ENCODE data around the gene SPTBN2. TPM values are rescaled to one million over a fixed set of nuclear protein-coding genes. Genes with fewer than 3 reads are reported as not detected.
"Not testable (repeated sequence)": the region's sequence is repeated elsewhere in the genome, so short reads cannot be mapped to it uniquely, and the experiment has no call there.

SPTBN2 gene
- total and polyA plus RNA-seq, 5 donors: 0.38 to 7.0 (median 3.1) TPM

GRCh38 chr11:66653123-66653522, 75.9 kb downstream of the SPTBN2 start:
- Histone ChIP-seq H3K27ac (ENCODE audit: low read length) (no peak overlapping the region), H3K4me3 (ENCODE audit: low read length) (no peak overlapping the region), H3K27me3 (ENCODE audit: control insufficient read depth, insufficient read depth) (no peaks in the 10 kb centered on the region), H3K9me3 (ENCODE audit: control insufficient read depth, low read length) (no peaks in the 10 kb centered on the region), H3K4me1 (ENCODE audit: control insufficient read depth, insufficient read depth, low read length) (no peaks in the 10 kb centered on the region)
- peak in 1 of 3 donors; percentile 18 for DNase-seq
- intact Hi-C loops (cut with DNase I): no loop called here
- ATAC-seq: no peak
- 87% methylated on average over 6 of the region's 6 CpGs for WGBS

- no peaks in the 10 kb centered on the region for H3K27me3 ChIP-seq (ENCODE audit: control insufficient read depth, insufficient read depth)
- H3K4me3 ChIP-seq (ENCODE audit: low read length): no peak overlapping the region
- H3K4me1 ChIP-seq (ENCODE audit: control insufficient read depth, insufficient read depth, low read length): no peaks in the 10 kb centered on the region
- 91% methylated on average over 7 of the region's 7 CpGs for WGBS
- no peak overlapping the region for H3K27ac ChIP-seq (ENCODE audit: low read length)
- ATAC-seq (no peak), DNase-seq (peak in 1 of 3 donors; percentile 26)
- H3K9me3 ChIP-seq (ENCODE audit: control insufficient read depth, low read length): no peaks in the 10 kb centered on the region
- intact Hi-C loops (cut with DNase I): no loop called here
These were observed 76.4 kb downstream of the SPTBN2 start for GRCh38 chr11:66652651-66653050.

GRCh38 chr11:66651016-66651415, 78.0 kb downstream of the SPTBN2 start:
- no peak for DNase-seq
- Histone ChIP-seq H3K4me3 (ENCODE audit: low read length) (no peak overlapping the region), H3K27me3 (ENCODE audit: control insufficient read depth, insufficient read depth) (no peaks in the 10 kb centered on the region), H3K27ac (ENCODE audit: low read length) (no peak overlapping the region), H3K9me3 (ENCODE audit: control insufficient read depth, low read length) (no peaks in the 10 kb centered on the region), H3K4me1 (ENCODE audit: control insufficient read depth, insufficient read depth, low read length) (peaks cover 2% of the 10 kb centered on the region)
- WGBS: 88% methylated on average over 2 of the region's 2 CpGs
- no peak for ATAC-seq
- intact Hi-C loops (cut with DNase I): no loop called here

- Histone ChIP-seq H3K9me3 (ENCODE audit: control insufficient read depth, low read length) (no peaks in the 10 kb centered on the region), H3K4me3 (ENCODE audit: low read length) (no peak overlapping the region), H3K4me1 (ENCODE audit: control insufficient read depth, insufficient read depth, low read length) (peaks cover 4% of the 10 kb centered on the region), H3K27me3 (ENCODE audit: control insufficient read depth, insufficient read depth) (no peaks in the 10 kb centered on the region), H3K27ac (ENCODE audit: low read length) (no peak overlapping the region)
- intact Hi-C loops (cut with DNase I): no loop called here
- WGBS: 97% methylated on average over 5 of the region's 5 CpGs
- ATAC-seq (no peak), DNase-seq (no peak)
These were observed 79.1 kb downstream of the SPTBN2 start for GRCh38 chr11:66649903-66650302.

GRCh38 chr11:66646828-66647227, 82.2 kb downstream of the SPTBN2 start:
- Histone ChIP-seq H3K27me3 (ENCODE audit: control insufficient read depth, insufficient read depth) (no peaks in the 10 kb centered on the region), H3K9me3 (ENCODE audit: control insufficient read depth, low read length) (no peaks in the 10 kb centered on the region), H3K4me3 (ENCODE audit: low read length) (no peak overlapping the region), H3K4me1 (ENCODE audit: control insufficient read depth, insufficient read depth, low read length) (peaks cover 13% of the 10 kb centered on the region), H3K27ac (ENCODE audit: low read length) (no peak overlapping the region)
- no peak for ATAC-seq
- intact Hi-C loops (cut with DNase I): no loop called here
- WGBS: 70% methylated on average over 4 of the region's 4 CpGs
- DNase-seq: no peak

GRCh38 chr11:66643745-66644437, 85.1 kb downstream of the SPTBN2 start:
- Histone ChIP-seq H3K9me3 (ENCODE audit: control insufficient read depth, low read length) (no peaks in the 10 kb centered on the region), H3K4me1 (ENCODE audit: control insufficient read depth, insufficient read depth, low read length) (peaks cover 22% of the 10 kb centered on the region), H3K4me3 (ENCODE audit: low read length) (no peak overlapping the region), H3K27ac (ENCODE audit: low read length) (no peak overlapping the region), H3K27me3 (ENCODE audit: control insufficient read depth, insufficient read depth) (no peaks in the 10 kb centered on the region)
- WGBS: 81% methylated on average over 24 of the region's 24 CpGs
- intact Hi-C loops (cut with DNase I): no loop called here
- DNase-seq (peak in 1 of 3 donors; percentile 39), ATAC-seq (no peak)

GRCh38 chr11:66641834-66642233, 87.2 kb downstream of the SPTBN2 start:
- intact Hi-C loops (cut with DNase I): no loop called here
- Histone ChIP-seq H3K4me1 (ENCODE audit: control insufficient read depth, insufficient read depth, low read length) (peaks cover 22% of the 10 kb centered on the region), H3K4me3 (ENCODE audit: low read length) (peak overlapping the region; percentile 41), H3K9me3 (ENCODE audit: control insufficient read depth, low read length) (no peaks in the 10 kb centered on the region), H3K27ac (ENCODE audit: low read length) (no peak overlapping the region), H3K27me3 (ENCODE audit: control insufficient read depth, insufficient read depth) (no peaks in the 10 kb centered on the region)
- ATAC-seq: no peak
- DNase-seq: peak in 1 of 3 donors; percentile 30
- WGBS: 11% methylated on average over 3 of the region's 3 CpGs

GRCh38 chr11:66639814-66640340, 89.1 kb downstream of the SPTBN2 start:
- ATAC-seq; H3K27me3 ChIP-seq (ENCODE audit: control insufficient read depth, insufficient read depth); H3K27ac ChIP-seq (ENCODE audit: low read length); H3K9me3 ChIP-seq (ENCODE audit: control insufficient read depth, low read length); intact Hi-C loops (cut with DNase I): not testable (repeated sequence)
- 41% methylated on average over 10 of the region's 10 CpGs for WGBS
- DNase-seq: peak in 1 of 3 donors; percentile 11
- Histone ChIP-seq H3K4me1 (ENCODE audit: control insufficient read depth, insufficient read depth, low read length) (peaks cover 18% of the 10 kb centered on the region), H3K4me3 (ENCODE audit: low read length) (peak overlapping the region; percentile 41)

GRCh38 chr11:66639066-66639813, 89.8 kb downstream of the SPTBN2 start:
- intact Hi-C loops (cut with DNase I): no loop called here
- H3K4me1 ChIP-seq (ENCODE audit: control insufficient read depth, insufficient read depth, low read length): peaks cover 18% of the 10 kb centered on the region
- peak in 1 of 2 donors; percentile 3 for ATAC-seq

GRCh38 chr11:66638177-66639065, 90.6 kb downstream of the SPTBN2 start, which contains the start of gene RBM4:
RBM4 (plus strand) TSS chr11:66638703; CDS start chr11:66639712, 1,009 bp downstream.
- DNase-seq: peak; percentile 97 to 98 (median 98)
- H3K27me3 ChIP-seq (ENCODE audit: control insufficient read depth, insufficient read depth): no peaks in the 10 kb centered on the region
- intact Hi-C loops (cut with DNase I): no loop called here
- H3K4me1 ChIP-seq (ENCODE audit: control insufficient read depth, insufficient read depth, low read length): peaks cover 12% of the 10 kb centered on the region
- peak within 1 kb of the TSS; percentile 80 for H3K4me3 ChIP-seq (ENCODE audit: low read length)
- under 1% methylated on average over 63 of the region's 63 CpGs for WGBS
- ATAC-seq: peak; percentile 98 to 99
- no peaks in the 10 kb centered on the region for H3K9me3 ChIP-seq (ENCODE audit: control insufficient read depth, low read length)
- H3K27ac ChIP-seq (ENCODE audit: low read length): peak within 1 kb of the TSS; percentile 88

More at GRCh38 chr11:66639066-66639813, 89.8 kb downstream of the SPTBN2 start:
- Histone ChIP-seq H3K4me3 (ENCODE audit: low read length) (peak overlapping the region; percentile 80), H3K27me3 (ENCODE audit: control insufficient read depth, insufficient read depth) (no peaks in the 10 kb centered on the region), H3K27ac (ENCODE audit: low read length) (peak overlapping the region; percentile 88), H3K9me3 (ENCODE audit: control insufficient read depth, low read length) (no peaks in the 10 kb centered on the region)
- DNase-seq: peak in 1 of 3 donors; percentile 33
- WGBS: 3% methylated on average over 27 of the region's 27 CpGs

All from right cardiac atrium (tissue), 5 donors.